C4-2B (cell line): ENCODE measurements around the gene ZDHHC16.

Source experiments
- H3K27ac ChIP-seq: fragments of 450-650 bp; 2 replicates; pipeline ENCODE4 v1.5.1; 2017
- ZFX ChIP-seq: fragments of 450-650 bp; IDR thresholded peaks from 2 replicates; pipeline ENCODE4 v1.6.1; 2017
- TF ChIP-seq, protein P1 (sequence below): fragments of 450-650 bp; conservative IDR thresholded peaks from 2 replicates; pipeline ENCODE4 v1.5.1; 2017; ENCODE audit warnings: mild to moderate bottlenecking

Gene ZDHHC16

GRCh38 chr10:97481071-97481470 lies 35.1 kb downstream of the ZDHHC16 start:
- H3K27ac ChIP-seq, result no peak overlapping the region
- no peak for TF ChIP-seq ZFX
- TF ChIP-seq, protein P1, sequence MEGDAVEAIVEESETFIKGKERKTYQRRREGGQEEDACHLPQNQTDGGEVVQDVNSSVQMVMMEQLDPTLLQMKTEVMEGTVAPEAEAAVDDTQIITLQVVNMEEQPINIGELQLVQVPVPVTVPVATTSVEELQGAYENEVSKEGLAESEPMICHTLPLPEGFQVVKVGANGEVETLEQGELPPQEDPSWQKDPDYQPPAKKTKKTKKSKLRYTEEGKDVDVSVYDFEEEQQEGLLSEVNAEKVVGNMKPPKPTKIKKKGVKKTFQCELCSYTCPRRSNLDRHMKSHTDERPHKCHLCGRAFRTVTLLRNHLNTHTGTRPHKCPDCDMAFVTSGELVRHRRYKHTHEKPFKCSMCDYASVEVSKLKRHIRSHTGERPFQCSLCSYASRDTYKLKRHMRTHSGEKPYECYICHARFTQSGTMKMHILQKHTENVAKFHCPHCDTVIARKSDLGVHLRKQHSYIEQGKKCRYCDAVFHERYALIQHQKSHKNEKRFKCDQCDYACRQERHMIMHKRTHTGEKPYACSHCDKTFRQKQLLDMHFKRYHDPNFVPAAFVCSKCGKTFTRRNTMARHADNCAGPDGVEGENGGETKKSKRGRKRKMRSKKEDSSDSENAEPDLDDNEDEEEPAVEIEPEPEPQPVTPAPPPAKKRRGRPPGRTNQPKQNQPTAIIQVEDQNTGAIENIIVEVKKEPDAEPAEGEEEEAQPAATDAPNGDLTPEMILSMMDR, result no peak

DNA sequence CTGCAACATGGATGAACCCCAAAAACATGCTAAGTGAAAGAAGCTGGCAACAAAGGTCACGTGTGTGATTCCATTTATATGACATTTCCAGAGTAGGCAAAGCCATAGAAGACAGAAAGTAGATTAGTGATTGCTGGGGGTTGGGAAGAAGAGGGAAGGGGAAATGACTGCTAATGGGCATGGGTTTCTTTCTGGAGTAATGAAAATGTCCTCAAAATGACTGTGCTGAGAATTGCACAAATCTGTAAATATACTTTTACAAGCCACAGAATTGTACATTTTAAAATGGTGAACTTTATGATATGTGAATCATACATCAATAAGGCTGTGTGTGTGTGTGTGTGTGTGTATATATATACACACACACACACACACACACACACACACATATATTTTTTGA lies 36.4 kb downstream of the ZDHHC16 start:
- TF ChIP-seq ZFX, result no peak
- TF ChIP-seq, protein P1, result no peak
- no peak overlapping the region for H3K27ac ChIP-seq

DNA sequence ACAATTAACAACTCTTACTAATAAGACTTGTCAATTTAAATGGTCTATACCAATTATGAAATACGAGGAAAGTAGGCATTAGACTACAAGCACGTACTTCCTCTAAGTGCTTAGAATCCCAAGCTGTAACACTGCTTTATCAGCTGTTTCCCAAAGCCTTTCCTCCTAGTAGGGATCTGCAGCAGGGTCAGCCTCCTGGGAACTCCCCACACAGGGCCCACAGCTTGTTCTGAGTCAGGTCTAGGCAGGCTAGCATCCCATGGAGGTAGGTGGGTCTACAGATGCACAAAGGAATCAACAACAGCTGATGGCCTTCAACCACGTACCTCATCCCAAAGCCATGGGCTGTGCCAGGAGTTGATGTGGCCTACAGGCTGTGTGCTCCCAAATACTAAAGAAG lies 37.5 kb downstream of the ZDHHC16 start:
- H3K27ac ChIP-seq, result no peak overlapping the region
- no peak for TF ChIP-seq ZFX
- TF ChIP-seq, protein P1, result no peak

DNA sequence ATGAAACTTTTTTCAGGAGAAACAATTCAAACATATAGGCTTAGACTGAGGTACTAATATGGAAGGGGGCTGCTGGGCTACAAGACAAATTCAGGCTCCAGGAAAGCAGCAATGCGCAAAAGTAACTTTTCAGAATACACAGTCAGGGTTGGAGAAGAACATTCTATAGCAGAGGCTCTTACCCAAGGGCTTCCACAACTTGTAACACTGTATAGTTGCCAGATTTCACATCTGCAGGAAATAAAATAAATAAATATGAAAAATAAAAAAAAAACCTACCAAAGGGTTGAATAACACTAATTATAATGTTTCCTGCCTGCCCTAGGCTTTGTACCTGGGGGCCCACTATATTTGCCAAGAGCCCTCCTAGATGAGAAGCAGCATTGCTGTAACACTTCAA lies 37.9 kb downstream of the ZDHHC16 start:
- no peak overlapping the region for H3K27ac ChIP-seq
- TF ChIP-seq, protein P1, result no peak
- TF ChIP-seq ZFX, result no peak

GRCh38 chr10:97485647-97486281 lies 39.8 kb downstream of the ZDHHC16 start:
- H3K27ac ChIP-seq, result no peak overlapping the region
- TF ChIP-seq ZFX, result no peak
- TF ChIP-seq, protein P1, result no peak

GRCh38 chr10:97490592-97490991 lies 44.6 kb downstream of the ZDHHC16 start:
- TF ChIP-seq, protein P1, result no peak
- TF ChIP-seq ZFX, result no peak
- H3K27ac ChIP-seq, result no peak overlapping the region

- no peak for TF ChIP-seq ZFX
- TF ChIP-seq, protein P1, result no peak
- no peak overlapping the region for H3K27ac ChIP-seq
Observed at GRCh38 chr10:97494151-97494550, 48.2 kb downstream of the ZDHHC16 start.
